GM12878 (cell line): ENCODE results near the gene ACKR4. TPM values are rescaled to one million over a fixed set of nuclear protein-coding genes. Genes with fewer than 3 reads are reported as not detected.

Experiments used
- CHD1 ChIP-seq: IDR thresholded peaks from 2 replicates; pipeline ENCODE4 v1.6.1; 2012; ENCODE audit warnings: low read depth, low read length, improper control_type of control experiment
- FOXK2 ChIP-seq: fragments of 450-650 bp; IDR thresholded peaks from 2 replicates; pipeline ENCODE4 v1.6.1; 2017; ENCODE audit warnings: mild to moderate bottlenecking, moderate library complexity
- HCFC1 ChIP-seq: fragments of 150-350 bp; IDR thresholded peaks from 2 replicates; pipeline ENCODE4 v1.6.1; 2014; ENCODE audit warnings: low read length
- SMAD1 ChIP-seq: fragments of 450-650 bp; IDR thresholded peaks from 2 replicates; pipeline ENCODE4 v1.6.1; 2018; ENCODE audit warnings: mild to moderate bottlenecking, low read depth; ENCODE audit not compliant: partially characterized antibody
- ZBTB33 ChIP-seq: fragments of 450-650 bp; IDR thresholded peaks from 2 replicates; pipeline ENCODE4 v1.6.1; 2017; ENCODE audit warnings: mild to moderate bottlenecking
- ZBTB40 ChIP-seq: fragments of 450-650 bp; IDR thresholded peaks from 2 replicates; pipeline ENCODE4 v1.6.1; 2016; ENCODE audit warnings: mild to moderate bottlenecking, moderate library complexity, borderline replicate concordance
- ZNF592 ChIP-seq: fragments of 450-650 bp; IDR thresholded peaks from 2 replicates; pipeline ENCODE4 v1.6.1; 2017; ENCODE audit warnings: mild to moderate bottlenecking, moderate library complexity
- polyA plus RNA-seq, 11 experiments: library from polyadenylated mRNA; depleted of rRNA in 4 of 11; unstranded in 6 of 11; stranded (reverse) in 5 of 11; fragments of >200 nt; fragmentation: Nextera tagmentation in 4 of 11; fragmentation: Illumina TruSeq in 1 of 11; extraction: Ambion mirVana in 4 of 11; extraction: Trizol in 1 of 11; gene quantifications; 1 replicate in 1 of 11; 2 replicates in 10 of 11; pipeline versions ENCODE4 v1.2.1 to v1.2.3, GENCODE V29; 2011 to 2016; ENCODE audit warnings: inconsistent platforms in 2 of 11, missing spikeins in 2 of 11, low read depth in 1 of 11
- total RNA-seq, 4 experiments: library from RNA; depleted of rRNA in 3 of 4; stranded (reverse); fragments of >200 nt in 3 of 4; fragmentation: Illumina TruSeq in 1 of 4; extraction: Trizol in 1 of 4; gene quantifications; 2 replicates each; pipeline versions ENCODE4 v1.2.1 to v1.2.3, GENCODE V29; 2013 to 2021

Gene ACKR4
- total and polyA plus RNA-seq, 10 of the 15 experiments (the other 5 are each of a cell fraction or from before 2014, with no cell fraction given), result 0.06 to 0.40 (median 0.12) TPM

- TF ChIP-seq SMAD1, result no peak
- no peak for TF ChIP-seq HCFC1
- no peak for TF ChIP-seq ZBTB33
- TF ChIP-seq CHD1, result no peak
- no peak for TF ChIP-seq ZBTB40
- TF ChIP-seq FOXK2, result no peak
- no peak for TF ChIP-seq ZNF592
Measured at GRCh38 chr3:132569153-132569552, 27.9 kb upstream of the ACKR4 start (continued).
